HepG2 (cell line): ENCODE measurements around the gene C9orf50. TPM values are rescaled to one million over a fixed set of nuclear protein-coding genes. Genes with fewer than 3 reads are reported as not detected.
A peak's percentile ranks its signal among the peaks of the same experiment; 100 is the strongest.

ENCODE experiments used
- CBX5 ChIP-seq: sonication (generic); formaldehyde crosslinking; IDR thresholded peaks from 2 replicates; pipeline ENCODE4 v1.4.0; 2020; ENCODE audit warnings: missing genetic modification reagents, borderline replicate concordance
- DMAP1 ChIP-seq: IDR thresholded peaks from 2 replicates; pipeline ENCODE4 v1.6.1; 2016
- EZH2 ChIP-seq: conservative IDR thresholded peaks from 2 replicates; pipeline ENCODE4 v1.6.1; 2012; ENCODE audit warnings: mild to moderate bottlenecking, low read depth, low read length, moderate library complexity
- HOXA3 ChIP-seq: sonication (generic); formaldehyde crosslinking; IDR thresholded peaks from 2 replicates; pipeline ENCODE4 v1.5.0; 2020; ENCODE audit warnings: missing genetic modification reagents
- KLF15 ChIP-seq: sonication (generic); formaldehyde crosslinking; IDR thresholded peaks from 2 replicates; pipeline ENCODE4 v1.8.1; 2023; ENCODE audit warnings: borderline replicate concordance, mild to moderate bottlenecking, inconsistent platforms, missing genetic modification reagents, mixed read lengths
- MAZ ChIP-seq, 2 experiments: sonication (generic) in 1 of 2; formaldehyde crosslinking in 1 of 2; IDR thresholded peaks; 2 replicates each; pipeline versions ENCODE4 v1.5.0 to v1.6.1; 2012 to 2020; ENCODE audit warnings: low read depth in 2 of 2, mild to moderate bottlenecking in 2 of 2, borderline replicate concordance in 1 of 2, improper control_type of control experiment in 1 of 2, low read length in 1 of 2, missing genetic modification reagents in 1 of 2, moderate library complexity in 1 of 2
- MLLT10 ChIP-seq: sonication (generic); formaldehyde crosslinking; IDR thresholded peaks from 2 replicates; pipeline ENCODE4 v1.4.0; 2020; ENCODE audit warnings: missing genetic modification reagents
- PATZ1 ChIP-seq: sonication (generic); formaldehyde crosslinking; IDR thresholded peaks from 2 replicates; pipeline ENCODE4 v1.4.0; 2020; ENCODE audit warnings: missing genetic modification reagents
- PCBP2 ChIP-seq: fragments of 200-400 bp; formaldehyde crosslinking; optimal IDR thresholded peaks from 2 replicates; pipeline ENCODE3; 2018; ENCODE audit warnings: low read length, low read depth; ENCODE audit not compliant: poor library complexity, severe bottlenecking
- SOX13 ChIP-seq, 3 experiments: fragments of 450-650 bp in 1 of 3; sonication (generic) in 1 of 3; formaldehyde crosslinking in 1 of 3; IDR thresholded peaks in 2 of 3; conservative IDR thresholded peaks in 1 of 3; 2 replicates each; pipeline versions ENCODE4 v1.5.0 to v1.6.1; 2016 to 2020; ENCODE audit warnings: antibody characterized with exemption in 1 of 3, mild to moderate bottlenecking in 1 of 3, missing compliant biosample characterization in 1 of 3, missing genetic modification reagents in 1 of 3, moderate library complexity in 1 of 3
- TGIF2 ChIP-seq: IDR thresholded peaks from 2 replicates; pipeline ENCODE4 v1.6.1; 2016; ENCODE audit warnings: control low read depth, missing compliant biosample characterization
- ZBED4 ChIP-seq: sonication (generic); formaldehyde crosslinking; IDR thresholded peaks from 2 replicates; pipeline ENCODE4 v1.4.0; 2020; ENCODE audit warnings: missing genetic modification reagents, borderline replicate concordance
- ZNF205 ChIP-seq: IDR thresholded peaks from 2 replicates; pipeline ENCODE4 v1.6.1; 2018; ENCODE audit warnings: missing biosample characterization, missing genetic modification reagents
- ZNF224 ChIP-seq: sonication (generic); formaldehyde crosslinking; IDR thresholded peaks from 2 replicates; pipeline ENCODE4 v1.5.0; 2020; ENCODE audit warnings: mild to moderate bottlenecking, missing genetic modification reagents
- ZNF263 ChIP-seq: sonication (generic); formaldehyde crosslinking; IDR thresholded peaks from 2 replicates; pipeline ENCODE4 v1.4.0; 2020; ENCODE audit warnings: missing genetic modification reagents
- ZNF329 ChIP-seq: sonication (generic); formaldehyde crosslinking; IDR thresholded peaks from 2 replicates; pipeline ENCODE4 v1.9.0; 2021; ENCODE audit warnings: low read depth, mild to moderate bottlenecking, missing genetic modification reagents
- ZNF547 ChIP-seq: sonication (generic); formaldehyde crosslinking; IDR thresholded peaks from 2 replicates; pipeline ENCODE4 v1.5.1; 2020; ENCODE audit warnings: mild to moderate bottlenecking, missing genetic modification reagents
- ZNF616 ChIP-seq: sonication (generic); formaldehyde crosslinking; IDR thresholded peaks from 2 replicates; pipeline ENCODE4 v1.5.0; 2020; ENCODE audit warnings: low read depth, mild to moderate bottlenecking, missing genetic modification reagents
- ZSCAN12 ChIP-seq: sonication (generic); formaldehyde crosslinking; IDR thresholded peaks from 2 replicates; pipeline ENCODE4 v1.9.0; 2021; ENCODE audit warnings: mild to moderate bottlenecking, missing genetic modification reagents
- polyA plus RNA-seq, 8 experiments: library from polyadenylated mRNA; depleted of rRNA in 3 of 8; stranded (reverse) in 7 of 8; unstranded in 1 of 8; fragments of >200 nt; fragmentation: Illumina TruSeq in 4 of 8; extraction: Trizol in 4 of 8; gene quantifications; 2 replicates each; pipeline versions ENCODE4 v1.2.1 to v1.2.3, GENCODE V29; 2011 to 2016; ENCODE audit warnings: low read depth in 4 of 8, missing spikeins in 1 of 8, mixed read lengths in 1 of 8; ENCODE audit not compliant: insufficient read depth in 1 of 8
- total RNA-seq, 5 experiments: library from RNA; depleted of rRNA; stranded (reverse); fragments of >200 nt; fragmentation: Illumina TruSeq; extraction: Trizol; gene quantifications; 2 replicates each; pipeline ENCODE4 v1.2.3, GENCODE V29; 2016; ENCODE audit warnings: low read depth in 1 of 5
- TF ChIP-seq, protein P1 (sequence below): sonication (generic); formaldehyde crosslinking; IDR thresholded peaks from 2 replicates; pipeline ENCODE4 v1.9.0; 2022; ENCODE audit warnings: low read depth, missing genetic modification reagents

C9orf50 gene
- total and polyA plus RNA-seq, 2 of the 13 experiments (the other 11 are each of a cell fraction or from before 2014, with no cell fraction given), result not detected

- TF ChIP-seq, protein P1, sequence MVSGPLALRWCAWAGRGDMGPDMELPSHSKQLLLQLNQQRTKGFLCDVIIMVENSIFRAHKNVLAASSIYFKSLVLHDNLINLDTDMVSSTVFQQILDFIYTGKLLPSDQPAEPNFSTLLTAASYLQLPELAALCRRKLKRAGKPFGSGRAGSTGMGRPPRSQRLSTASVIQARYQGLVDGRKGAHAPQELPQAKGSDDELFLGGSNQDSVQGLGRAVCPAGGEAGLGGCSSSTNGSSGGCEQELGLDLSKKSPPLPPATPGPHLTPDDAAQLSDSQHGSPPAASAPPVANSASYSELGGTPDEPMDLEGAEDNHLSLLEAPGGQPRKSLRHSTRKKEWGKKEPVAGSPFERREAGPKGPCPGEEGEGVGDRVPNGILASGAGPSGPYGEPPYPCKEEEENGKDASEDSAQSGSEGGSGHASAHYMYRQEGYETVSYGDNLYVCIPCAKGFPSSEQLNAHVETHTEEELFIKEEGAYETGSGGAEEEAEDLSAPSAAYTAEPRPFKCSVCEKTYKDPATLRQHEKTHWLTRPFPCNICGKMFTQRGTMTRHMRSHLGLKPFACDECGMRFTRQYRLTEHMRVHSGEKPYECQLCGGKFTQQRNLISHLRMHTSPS (CRISPR knock-in tag), result peak; percentile 89
- TF ChIP-seq KLF15 (CRISPR knock-in tag) (no peak), EZH2 (no peak), ZNF205 (CRISPR knock-in tag) (no peak), SOX13 (IDR thresholded peaks at IDR 0.05) (no peak), SOX13 (CRISPR knock-in tag; conservative IDR thresholded peaks at IDR 0.05 in 1 of 2, IDR thresholded peaks at IDR 0.05 in 1 of 2) (no peak), ZNF224 (CRISPR knock-in tag) (0 out of 2 replicates have a peak, but pooled peaks have one; percentile 89), DMAP1 (CRISPR knock-in tag) (peak; percentile 10; the same call in 1 of the 2 replicates), ZBED4 (CRISPR knock-in tag) (peak; percentile 6; the same call in 1 of the 2 replicates), ZNF263 (peak; percentile 100), PATZ1 (CRISPR knock-in tag) (peak; percentile 23; the same call in 1 of the 2 replicates), ZNF616 (CRISPR knock-in tag) (no peak), CBX5 (CRISPR knock-in tag) (peak; percentile 22; the same call in 1 of the 2 replicates), MLLT10 (CRISPR knock-in tag) (no peak), ZSCAN12 (CRISPR knock-in tag) (no peak), HOXA3 (peak; percentile 67), ZNF547 (CRISPR knock-in tag) (peak; percentile 6; the same call in 1 of the 2 replicates), TGIF2 (peak; percentile 58), PCBP2 (no peak), ZNF329 (peak; percentile 63; the same call in 1 of the 2 replicates), MAZ (IDR thresholded peaks at IDR 0.05; ENCODE audit: borderline replicate concordance, low read depth, low read length) (no peak), MAZ (CRISPR knock-in tag; IDR thresholded peaks at IDR 0.05; ENCODE audit: low read depth) (0 out of 2 replicates have a peak, but pooled peaks have one; percentile 49)
Observed at GRCh38 chr9:129569502-129570449, 51.1 kb downstream of the C9orf50 start (continued).
